Measurements from ENCODE around the gene FOXN4. TPM values are rescaled to one million over a fixed set of nuclear protein-coding genes. Genes with fewer than 3 reads are reported as not detected.

Gene FOXN4
- total RNA-seq, 2 experiments from 2014 or later: not detected

DNA sequence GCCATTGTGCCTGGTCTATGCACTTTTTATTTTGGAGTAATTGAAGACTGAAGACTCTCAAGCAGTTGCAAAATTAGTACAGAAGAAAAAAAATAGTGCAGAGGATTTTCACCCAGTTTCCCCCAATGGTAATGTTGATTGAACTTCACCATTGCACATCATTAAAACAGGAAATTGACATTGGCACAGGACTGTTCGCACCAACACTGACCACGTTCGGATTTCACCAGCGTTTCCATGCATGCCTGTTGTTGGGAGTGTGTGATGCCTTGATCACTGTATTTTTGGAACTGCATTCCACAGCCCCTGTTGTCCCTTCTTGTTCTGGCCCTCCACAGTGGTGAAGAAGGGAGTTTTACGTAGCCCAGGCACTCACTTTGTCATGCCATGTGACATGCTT lies 67.1 kb downstream of the FOXN4 start:
- ATAC-seq (no peak), DNase-seq (no peak)
- Mint-ChIP-seq H3K27me3 (no peaks in the 10 kb centered on the region), H3K36me3 (ENCODE audit: low read depth) (peaks cover 10% of the 10 kb centered on the region), H3K27ac (no peak overlapping the region), H3K4me1 (ENCODE audit: low read depth) (peaks cover 5% of the 10 kb centered on the region), H3K9me3 (no peaks in the 10 kb centered on the region), H3K4me3 (no peak overlapping the region)
- intact Hi-C loops (cut with micrococcal nuclease): no loop called here
- POLR2A ChIA-PET: no interaction called here
- TF ChIP-seq, protein P1, sequence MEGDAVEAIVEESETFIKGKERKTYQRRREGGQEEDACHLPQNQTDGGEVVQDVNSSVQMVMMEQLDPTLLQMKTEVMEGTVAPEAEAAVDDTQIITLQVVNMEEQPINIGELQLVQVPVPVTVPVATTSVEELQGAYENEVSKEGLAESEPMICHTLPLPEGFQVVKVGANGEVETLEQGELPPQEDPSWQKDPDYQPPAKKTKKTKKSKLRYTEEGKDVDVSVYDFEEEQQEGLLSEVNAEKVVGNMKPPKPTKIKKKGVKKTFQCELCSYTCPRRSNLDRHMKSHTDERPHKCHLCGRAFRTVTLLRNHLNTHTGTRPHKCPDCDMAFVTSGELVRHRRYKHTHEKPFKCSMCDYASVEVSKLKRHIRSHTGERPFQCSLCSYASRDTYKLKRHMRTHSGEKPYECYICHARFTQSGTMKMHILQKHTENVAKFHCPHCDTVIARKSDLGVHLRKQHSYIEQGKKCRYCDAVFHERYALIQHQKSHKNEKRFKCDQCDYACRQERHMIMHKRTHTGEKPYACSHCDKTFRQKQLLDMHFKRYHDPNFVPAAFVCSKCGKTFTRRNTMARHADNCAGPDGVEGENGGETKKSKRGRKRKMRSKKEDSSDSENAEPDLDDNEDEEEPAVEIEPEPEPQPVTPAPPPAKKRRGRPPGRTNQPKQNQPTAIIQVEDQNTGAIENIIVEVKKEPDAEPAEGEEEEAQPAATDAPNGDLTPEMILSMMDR (IDR thresholded peaks at IDR 0.05): no peak
- CTCF ChIA-PET: no interaction called here

DNA sequence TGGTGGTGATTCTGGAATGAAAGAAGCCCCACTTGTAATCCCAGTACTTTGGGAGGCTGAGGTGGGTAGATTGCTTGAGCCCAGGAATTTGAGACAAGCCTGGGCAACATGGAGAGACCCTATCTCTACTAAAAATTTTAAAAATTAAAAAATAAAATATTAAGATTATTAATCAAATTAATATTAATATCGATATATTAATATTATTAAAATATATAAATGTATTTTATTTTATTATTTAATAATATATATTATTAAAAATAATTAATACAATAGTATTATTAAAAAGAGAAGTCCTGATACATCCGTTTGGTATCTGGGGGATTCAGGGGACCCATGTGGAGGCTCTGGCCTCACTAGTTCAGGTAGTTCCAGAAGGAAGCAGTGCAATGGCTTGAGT lies 68.7 kb downstream of the FOXN4 start:
- H3K36me3 Mint-ChIP-seq (ENCODE audit: low read depth): peaks cover 10% of the 10 kb centered on the region
- intact Hi-C loops (cut with micrococcal nuclease): no loop called here

DNA sequence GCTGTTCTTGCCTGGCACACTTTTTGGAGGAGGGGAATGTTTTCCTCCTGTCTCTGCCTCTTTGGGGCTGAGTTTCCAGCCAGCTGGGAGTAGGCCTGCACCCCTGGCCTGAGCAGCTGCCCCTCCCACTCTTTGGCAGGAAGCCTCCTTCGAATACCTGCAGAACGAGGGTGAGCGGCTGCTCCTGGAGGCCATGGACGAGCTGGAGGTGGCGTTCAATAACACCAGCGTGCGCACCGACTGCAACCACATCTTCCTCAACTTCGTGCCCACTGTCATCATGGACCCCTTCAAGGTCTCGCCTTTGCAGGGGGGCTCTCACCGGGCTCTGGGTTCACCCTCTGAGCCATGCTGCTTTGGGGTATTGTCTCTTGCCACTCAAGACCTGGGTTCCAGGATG lies 69.4 kb downstream of the FOXN4 start:
- Mint-ChIP-seq H3K4me1 (ENCODE audit: low read depth) (peaks cover 5% of the 10 kb centered on the region), H3K27ac (no peak overlapping the region), H3K4me3 (no peak overlapping the region), H3K36me3 (ENCODE audit: low read depth) (peaks cover 10% of the 10 kb centered on the region), H3K27me3 (no peaks in the 10 kb centered on the region), H3K9me3 (no peaks in the 10 kb centered on the region)
- intact Hi-C loops (cut with micrococcal nuclease): no loop called here
- TF ChIP-seq, protein P1 (IDR thresholded peaks at IDR 0.05): no peak
- ChIA-PET POLR2A (no interaction called here), CTCF (no interaction called here)
- no peak for ATAC-seq
- DNase-seq: no peak

More for the DNA sequence above, 68.7 kb downstream of the FOXN4 start:
- ATAC-seq (no peak), DNase-seq (no peak)
- ChIA-PET POLR2A (no interaction called here), CTCF (no interaction called here)
- Mint-ChIP-seq H3K4me1 (ENCODE audit: low read depth) (peaks cover 5% of the 10 kb centered on the region), H3K4me3 (no peak overlapping the region), H3K9me3 (no peaks in the 10 kb centered on the region), H3K27ac (no peak overlapping the region), H3K27me3 (no peaks in the 10 kb centered on the region)
- TF ChIP-seq, protein P1 (IDR thresholded peaks at IDR 0.05): no peak

DNA sequence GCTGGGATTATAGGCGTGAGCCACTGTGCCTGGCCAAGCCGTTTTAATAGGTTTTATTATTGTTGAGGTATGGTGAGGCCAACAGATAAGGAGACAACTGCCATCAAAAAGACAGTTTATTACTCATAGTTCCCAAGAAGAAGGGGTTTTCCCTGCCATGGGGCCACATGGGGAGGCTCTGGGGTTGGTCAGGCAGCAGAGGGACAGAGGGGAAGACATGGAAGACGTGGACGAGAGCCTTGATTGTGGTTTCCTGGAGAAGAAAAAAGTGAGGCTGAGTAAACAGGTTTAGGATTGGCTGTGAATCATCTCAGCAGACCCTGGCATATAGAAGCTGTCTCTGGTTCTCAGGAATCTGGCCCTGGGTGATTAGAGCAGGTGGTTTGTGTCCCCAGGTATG lies 69.9 kb downstream of the FOXN4 start:
- POLR2A ChIA-PET: no interaction called here
- TF ChIP-seq, protein P1 (IDR thresholded peaks at IDR 0.05): no peak
- intact Hi-C loops (cut with micrococcal nuclease): no loop called here
- H3K4me1 Mint-ChIP-seq (ENCODE audit: low read depth): peaks cover 5% of the 10 kb centered on the region
- H3K36me3 Mint-ChIP-seq (ENCODE audit: low read depth): peaks cover 10% of the 10 kb centered on the region
- no peak overlapping the region for H3K27ac Mint-ChIP-seq
- no peaks in the 10 kb centered on the region for H3K27me3 Mint-ChIP-seq
- no peak for DNase-seq
- H3K9me3 Mint-ChIP-seq: no peaks in the 10 kb centered on the region
- no peak overlapping the region for H3K4me3 Mint-ChIP-seq
- CTCF ChIA-PET: no interaction called here
- ATAC-seq: no peak

DNA sequence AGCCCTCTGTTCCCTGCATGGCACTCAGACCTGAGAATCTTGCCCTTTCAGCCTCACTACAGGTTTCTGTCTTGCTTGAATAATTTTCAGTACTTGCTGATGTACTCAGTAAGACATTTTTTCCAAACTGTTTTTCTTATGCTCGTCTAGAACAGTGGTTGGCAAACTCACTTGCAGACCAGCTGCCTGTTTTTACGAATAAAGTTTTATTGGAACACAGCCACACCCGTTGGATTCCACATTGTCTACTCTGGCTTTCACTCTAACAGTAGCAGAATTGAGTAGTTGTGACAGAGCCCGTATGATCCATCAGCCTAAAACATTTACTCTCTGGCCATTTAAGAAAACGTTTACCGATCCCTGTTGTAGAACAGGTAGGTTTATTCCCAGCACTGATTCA lies 72.8 kb downstream of the FOXN4 start:
- intact Hi-C loops (cut with micrococcal nuclease): no loop called here
- Mint-ChIP-seq H3K4me3 (no peak overlapping the region), H3K27me3 (no peaks in the 10 kb centered on the region), H3K27ac (no peak overlapping the region), H3K4me1 (ENCODE audit: low read depth) (peaks cover 5% of the 10 kb centered on the region), H3K36me3 (ENCODE audit: low read depth) (peaks cover 10% of the 10 kb centered on the region), H3K9me3 (no peaks in the 10 kb centered on the region)
- ATAC-seq (no peak), DNase-seq (no peak)
- ChIA-PET POLR2A (interaction anchor here (0.6 to 1.0 kb wide), 4 partner anchors 11 to 869 kb away, joined by 3 to 4 read pairs (median 4); no protein-coding TSS in a partner anchor), CTCF (no interaction called here)
- TF ChIP-seq, protein P1 (IDR thresholded peaks at IDR 0.05): no peak

Measured in activated CD8-positive, alpha-beta T cell treated with anti-CD3 and anti-CD28 coated beads for 36 hours (primary cell).